ENCODE data around the gene SCFD2.

SCFD2 gene

DNA sequence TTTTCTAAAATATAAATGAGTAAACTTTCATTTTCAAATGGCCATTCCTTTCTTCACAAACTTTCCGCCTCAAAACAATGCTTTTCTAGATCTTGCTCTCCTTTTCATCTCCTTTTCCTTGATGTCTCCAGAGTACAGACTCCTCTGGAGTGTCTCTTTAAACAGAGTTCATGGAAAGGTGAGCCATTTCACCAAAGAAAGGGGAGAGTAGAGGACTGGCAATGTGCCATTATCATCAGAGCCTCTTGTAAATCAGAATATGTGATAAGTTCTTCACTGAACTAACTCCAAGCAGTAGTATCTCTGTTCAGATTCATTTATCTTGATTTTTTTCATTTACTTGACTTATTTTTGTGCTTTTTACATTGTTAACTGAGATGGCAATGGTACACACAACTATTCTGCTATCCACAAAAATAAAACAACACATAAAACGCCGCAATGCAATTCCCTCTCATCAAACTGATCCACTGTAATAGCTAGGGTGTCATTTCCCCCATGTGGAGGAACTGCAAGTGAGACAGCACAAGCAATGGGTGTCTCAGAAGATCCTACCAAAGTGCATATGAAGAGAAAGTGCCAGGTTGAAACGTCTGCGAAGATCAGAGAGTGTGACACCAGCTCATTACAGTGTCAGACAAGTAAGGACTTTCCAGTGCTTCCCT is 378.3 kb downstream of the SCFD2 start:
- DNase-seq (ENCODE audit: low read depth): no peak
- H3K4me3 ChIP-seq (ENCODE audit: control insufficient read depth, low read depth, low read length): no peak overlapping the region
- no peak for TF ChIP-seq CTCF (IDR thresholded peaks at IDR 0.05; ENCODE audit: control insufficient read depth, insufficient read depth, low read depth, low read length, missing control alignments)

- H3K4me3 ChIP-seq (ENCODE audit: control insufficient read depth, low read depth, low read length): no peak overlapping the region
- DNase-seq (ENCODE audit: low read depth): no peak
- TF ChIP-seq CTCF (IDR thresholded peaks at IDR 0.05; ENCODE audit: control insufficient read depth, insufficient read depth, low read depth, low read length, missing control alignments): no peak
Measured at GRCh38 chr4:52984462-52984881, 381.4 kb downstream of the SCFD2 start.

DNA sequence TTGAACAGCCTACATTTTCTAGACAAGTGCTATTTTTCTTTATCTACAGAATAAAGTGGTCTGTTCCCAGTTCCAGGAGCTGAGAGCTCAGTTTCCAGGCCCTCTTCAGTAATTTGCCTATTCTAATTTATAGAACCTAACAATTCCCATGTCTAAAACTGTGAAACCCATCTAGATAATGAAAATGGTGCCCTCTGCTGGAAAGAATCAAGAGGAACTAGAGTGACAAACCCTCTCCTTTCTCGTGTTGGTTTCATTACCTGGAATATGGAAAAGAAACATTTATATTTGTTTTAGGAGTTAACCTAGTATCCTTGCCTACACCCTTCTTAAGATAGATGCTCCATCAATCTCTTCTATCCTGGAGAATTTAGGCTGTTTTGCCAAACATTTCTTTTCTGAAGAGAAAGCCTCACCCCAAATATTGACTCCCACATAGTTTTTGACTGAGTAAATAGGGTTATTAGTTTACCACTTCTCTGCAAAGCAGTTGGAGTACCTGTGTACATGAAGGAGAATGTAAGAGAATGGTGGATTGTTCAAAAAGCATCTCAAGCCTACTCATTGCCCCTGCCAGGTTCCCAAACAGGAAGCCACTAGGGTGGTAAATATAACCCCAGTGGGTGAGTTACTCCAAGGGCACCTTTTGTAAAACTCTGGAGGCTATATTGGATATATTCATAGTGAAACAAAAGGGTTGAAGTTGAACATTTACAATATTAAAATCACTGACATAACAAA is 382.1 kb downstream of the SCFD2 start:
- TF ChIP-seq CTCF (IDR thresholded peaks at IDR 0.05; ENCODE audit: control insufficient read depth, insufficient read depth, low read depth, low read length, missing control alignments): peak; percentile 64
- H3K4me3 ChIP-seq (ENCODE audit: control insufficient read depth, low read depth, low read length): no peak overlapping the region
- no peak for DNase-seq (ENCODE audit: low read depth)

GRCh38 chr4:52982946-52983340 is 382.9 kb downstream of the SCFD2 start:
- H3K4me3 ChIP-seq (ENCODE audit: control insufficient read depth, low read depth, low read length): no peak overlapping the region
- DNase-seq (ENCODE audit: low read depth): no peak
- TF ChIP-seq CTCF (IDR thresholded peaks at IDR 0.05; ENCODE audit: control insufficient read depth, insufficient read depth, low read depth, low read length, missing control alignments): no peak

- no peak overlapping the region for H3K4me3 ChIP-seq (ENCODE audit: control insufficient read depth, low read depth, low read length)
- peak; percentile 66 for TF ChIP-seq CTCF (IDR thresholded peaks at IDR 0.05; ENCODE audit: control insufficient read depth, insufficient read depth, low read depth, low read length, missing control alignments)
- DNase-seq (ENCODE audit: low read depth): no peak
Measured at GRCh38 chr4:52982255-52982945, 383.5 kb downstream of the SCFD2 start.

- H3K4me3 ChIP-seq (ENCODE audit: control insufficient read depth, low read depth, low read length): no peak overlapping the region
- TF ChIP-seq CTCF (IDR thresholded peaks at IDR 0.05; ENCODE audit: control insufficient read depth, insufficient read depth, low read depth, low read length, missing control alignments): no peak
- no peak for DNase-seq (ENCODE audit: low read depth)
Measured at GRCh38 chr4:52979821-52980590, 385.9 kb downstream of the SCFD2 start.
